Measurements from ENCODE around the gene NAV2. TPM values are rescaled to one million over a fixed set of nuclear protein-coding genes. Genes with fewer than 3 reads are reported as not detected.

Gene NAV2
- total RNA-seq, 1 donor: 11.2 TPM

- no peak overlapping the region for H3K4me3 ChIP-seq (ENCODE audit: low read depth, low read length)
- no peak for TF ChIP-seq CTCF (IDR thresholded peaks at IDR 0.05; ENCODE audit: insufficient read depth, low read depth, low read length)
- no peak for DNase-seq (ENCODE audit: low read depth)
These were observed 106.0 kb downstream of the NAV2 start for GRCh38 chr11:19818619-19819018.

- no peak for DNase-seq (ENCODE audit: low read depth)
- TF ChIP-seq CTCF (IDR thresholded peaks at IDR 0.05; ENCODE audit: insufficient read depth, low read depth, low read length): no peak
- H3K4me3 ChIP-seq (ENCODE audit: low read depth, low read length): no peak overlapping the region
These were observed 106.5 kb downstream of the NAV2 start for GRCh38 chr11:19819148-19819547.

GRCh38 chr11:19820100-19820499, 107.5 kb downstream of the NAV2 start:
- DNase-seq (ENCODE audit: low read depth): no peak
- H3K4me3 ChIP-seq (ENCODE audit: low read depth, low read length): no peak overlapping the region
- no peak for TF ChIP-seq CTCF (IDR thresholded peaks at IDR 0.05; ENCODE audit: insufficient read depth, low read depth, low read length)

GRCh38 chr11:19821412-19821875, 108.8 kb downstream of the NAV2 start:
- TF ChIP-seq CTCF (IDR thresholded peaks at IDR 0.05; ENCODE audit: insufficient read depth, low read depth, low read length): no peak
- DNase-seq (ENCODE audit: low read depth): no peak
- no peak overlapping the region for H3K4me3 ChIP-seq (ENCODE audit: low read depth, low read length)

- no peak for DNase-seq (ENCODE audit: low read depth)
- TF ChIP-seq CTCF (IDR thresholded peaks at IDR 0.05; ENCODE audit: insufficient read depth, low read depth, low read length): no peak
- no peak overlapping the region for H3K4me3 ChIP-seq (ENCODE audit: low read depth, low read length)
These were observed 109.4 kb downstream of the NAV2 start for GRCh38 chr11:19821993-19822392.

GRCh38 chr11:19822531-19822930, 109.9 kb downstream of the NAV2 start:
- no peak for DNase-seq (ENCODE audit: low read depth)
- TF ChIP-seq CTCF (IDR thresholded peaks at IDR 0.05; ENCODE audit: insufficient read depth, low read depth, low read length): no peak
- H3K4me3 ChIP-seq (ENCODE audit: low read depth, low read length): no peak overlapping the region

GRCh38 chr11:19826606-19827005, 114.0 kb downstream of the NAV2 start:
- no peak for DNase-seq (ENCODE audit: low read depth)
- H3K4me3 ChIP-seq (ENCODE audit: low read depth, low read length): no peak overlapping the region
- TF ChIP-seq CTCF (IDR thresholded peaks at IDR 0.05; ENCODE audit: insufficient read depth, low read depth, low read length): no peak

Data from fibroblast of villous mesenchyme (primary cell).